ENCODE measurements around the gene GREB1. TPM values are rescaled to one million over a fixed set of nuclear protein-coding genes. Genes with fewer than 3 reads are reported as not detected.

GREB1 gene
- total RNA-seq, 1 experiment from 2014 or later, result 0.62 TPM

- Histone ChIP-seq H3K9me2 (replicated peaks; ENCODE audit: low read length) (no peaks in the 10 kb centered on the region), H2AFZ (ENCODE audit: low read length) (no peak overlapping the region), H3K4me1 (ENCODE audit: insufficient read depth, low read length) (peaks cover 31% of the 10 kb centered on the region), H3K27ac (ENCODE audit: low read length) (no peak overlapping the region), H3K4me3 (ENCODE audit: low read length) (peak overlapping the region; percentile 50; the same call in 1 of the 2 replicates), H3F3A (ENCODE audit: low read length, unreplicated experiment) (no peaks in the 10 kb centered on the region), H3K9me3 (ENCODE audit: low read length) (no peaks in the 10 kb centered on the region), H3K9ac (ENCODE audit: low read length) (peak overlapping the region; percentile 39), H4K20me1 (ENCODE audit: low read length) (no peaks in the 10 kb centered on the region), H3K79me2 (ENCODE audit: low read length) (no peaks in the 10 kb centered on the region), H3K4me2 (ENCODE audit: low read length) (peak overlapping the region; percentile 74), H3K27me3 (ENCODE audit: low read length) (no peaks in the 10 kb centered on the region), H3K36me3 (ENCODE audit: low read depth, low read length) (no peaks in the 10 kb centered on the region)
- TF ChIP-seq, protein P1, sequence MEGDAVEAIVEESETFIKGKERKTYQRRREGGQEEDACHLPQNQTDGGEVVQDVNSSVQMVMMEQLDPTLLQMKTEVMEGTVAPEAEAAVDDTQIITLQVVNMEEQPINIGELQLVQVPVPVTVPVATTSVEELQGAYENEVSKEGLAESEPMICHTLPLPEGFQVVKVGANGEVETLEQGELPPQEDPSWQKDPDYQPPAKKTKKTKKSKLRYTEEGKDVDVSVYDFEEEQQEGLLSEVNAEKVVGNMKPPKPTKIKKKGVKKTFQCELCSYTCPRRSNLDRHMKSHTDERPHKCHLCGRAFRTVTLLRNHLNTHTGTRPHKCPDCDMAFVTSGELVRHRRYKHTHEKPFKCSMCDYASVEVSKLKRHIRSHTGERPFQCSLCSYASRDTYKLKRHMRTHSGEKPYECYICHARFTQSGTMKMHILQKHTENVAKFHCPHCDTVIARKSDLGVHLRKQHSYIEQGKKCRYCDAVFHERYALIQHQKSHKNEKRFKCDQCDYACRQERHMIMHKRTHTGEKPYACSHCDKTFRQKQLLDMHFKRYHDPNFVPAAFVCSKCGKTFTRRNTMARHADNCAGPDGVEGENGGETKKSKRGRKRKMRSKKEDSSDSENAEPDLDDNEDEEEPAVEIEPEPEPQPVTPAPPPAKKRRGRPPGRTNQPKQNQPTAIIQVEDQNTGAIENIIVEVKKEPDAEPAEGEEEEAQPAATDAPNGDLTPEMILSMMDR (conservative IDR thresholded peaks at IDR 0.05; ENCODE audit: low read depth, low read length), result no peak
- TF ChIP-seq EZH2 (IDR thresholded peaks at IDR 0.05; ENCODE audit: low read length, unreplicated experiment) (no peak), EZH2phosphoT487 (IDR thresholded peaks at IDR 0.05; ENCODE audit: borderline replicate concordance, low read length) (no peak)
- intact Hi-C loops (cut with micrococcal nuclease), result no loop called here
- no peak for ATAC-seq
- ChIA-PET CTCF (no interaction called here), POLR2A (ENCODE audit: unreplicated experiment) (no interaction called here)
- DNase-seq, result no peak
- BruUV-seq (replicated peaks), result no TSS peak
These were observed 123.3 kb downstream of the GREB1 start for GRCh38 chr2:11657195-11657594.

DNA sequence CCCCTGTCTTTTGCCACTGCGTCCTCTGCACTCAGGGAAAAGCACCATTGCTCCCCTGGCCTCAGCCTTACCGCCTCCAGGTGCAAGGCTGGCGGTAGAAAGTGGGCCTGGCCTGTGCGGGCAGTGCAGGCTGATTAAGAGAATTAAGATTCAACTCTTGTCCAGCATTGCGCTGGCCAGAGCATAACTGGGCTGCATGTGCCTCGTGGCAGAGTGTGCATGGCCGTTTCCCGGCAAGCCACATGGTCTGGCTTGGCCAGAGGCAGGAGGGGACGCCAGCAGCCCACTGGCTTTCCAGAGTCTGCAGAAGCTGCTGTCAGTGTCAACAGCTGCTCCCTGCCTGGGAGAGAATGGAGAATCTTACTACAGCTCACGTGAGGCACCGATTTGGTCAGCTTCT, 123.8 kb downstream of the GREB1 start:
- no TSS peak for BruUV-seq (replicated peaks)
- TF ChIP-seq, protein P1 (conservative IDR thresholded peaks at IDR 0.05; ENCODE audit: low read depth, low read length), result no peak
- TF ChIP-seq EZH2phosphoT487 (IDR thresholded peaks at IDR 0.05; ENCODE audit: borderline replicate concordance, low read length), result no peak
- no peak for TF ChIP-seq EZH2 (IDR thresholded peaks at IDR 0.05; ENCODE audit: low read length, unreplicated experiment)

DNA sequence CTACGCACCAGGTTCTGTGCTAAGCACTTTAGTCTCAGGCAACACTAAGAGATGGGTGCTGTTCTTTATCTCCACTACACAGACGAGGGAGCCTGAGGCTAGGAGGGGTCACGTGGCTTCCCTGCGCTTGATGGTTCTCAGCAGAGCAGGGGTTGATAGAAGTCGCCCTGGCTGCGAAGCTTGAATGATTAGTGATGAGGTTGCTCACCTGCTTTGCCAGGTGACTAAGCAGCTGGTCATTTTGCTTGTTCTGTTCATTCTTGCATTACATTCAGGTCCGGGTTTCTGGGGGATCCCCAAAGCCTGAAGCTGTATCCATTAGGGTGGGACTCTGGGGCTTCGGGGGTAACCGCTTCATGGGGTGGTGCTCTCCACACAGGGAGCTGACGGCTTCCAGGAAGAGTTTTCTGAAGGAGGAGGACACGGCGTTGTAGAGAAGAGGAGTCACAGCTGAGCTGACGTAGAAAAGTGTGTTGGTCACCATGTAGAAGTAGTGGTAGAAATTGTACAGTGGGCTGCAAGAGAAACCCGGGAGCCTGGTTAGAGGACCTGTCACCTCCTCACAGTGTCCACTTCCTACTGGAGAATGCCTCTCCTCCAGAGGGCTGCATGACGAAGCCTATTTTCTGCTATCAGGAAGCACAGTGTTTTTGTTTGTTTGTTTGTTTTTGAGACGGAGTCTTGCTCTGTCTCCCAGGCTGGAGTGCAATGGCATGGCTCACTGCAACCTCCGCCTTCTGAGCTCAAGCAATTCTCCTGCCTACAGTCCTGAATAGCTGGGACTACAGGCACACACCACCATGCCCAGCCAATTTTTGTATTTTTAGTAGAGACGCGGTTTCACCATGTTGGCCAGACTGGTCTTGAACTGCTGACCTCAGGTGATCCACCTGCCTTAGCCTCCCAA, 124.6 kb downstream of the GREB1 start:
- Histone ChIP-seq H3K9ac (ENCODE audit: low read length) (no peak overlapping the region), H3K79me2 (ENCODE audit: low read length) (no peaks in the 10 kb centered on the region), H3K9me3 (ENCODE audit: low read length) (no peaks in the 10 kb centered on the region), H3K4me1 (ENCODE audit: insufficient read depth, low read length) (peaks cover 37% of the 10 kb centered on the region), H3K27ac (ENCODE audit: low read length) (no peak overlapping the region), H3F3A (ENCODE audit: low read length, unreplicated experiment) (no peaks in the 10 kb centered on the region), H3K9me2 (replicated peaks; ENCODE audit: low read length) (no peaks in the 10 kb centered on the region), H3K4me3 (ENCODE audit: low read length) (no peak overlapping the region), H4K20me1 (ENCODE audit: low read length) (no peaks in the 10 kb centered on the region), H2AFZ (ENCODE audit: low read length) (no peak overlapping the region), H3K4me2 (ENCODE audit: low read length) (0 out of 2 replicates have a peak overlapping the region, but pooled peaks have one; percentile 30), H3K36me3 (ENCODE audit: low read depth, low read length) (no peaks in the 10 kb centered on the region), H3K27me3 (ENCODE audit: low read length) (no peaks in the 10 kb centered on the region)
- ATAC-seq (peak; percentile 49), DNase-seq (peak; percentile 85)
- no peak for TF ChIP-seq EZH2phosphoT487 (IDR thresholded peaks at IDR 0.05; ENCODE audit: borderline replicate concordance, low read length)
- TF ChIP-seq EZH2 (IDR thresholded peaks at IDR 0.05; ENCODE audit: low read length, unreplicated experiment), result no peak
- TF ChIP-seq, protein P1 (conservative IDR thresholded peaks at IDR 0.05; ENCODE audit: low read depth, low read length), result no peak
- intact Hi-C loops (cut with micrococcal nuclease), result no loop called here
- POLR2A ChIA-PET (ENCODE audit: unreplicated experiment), result no interaction called here
- CTCF ChIA-PET, result no interaction called here
- no TSS peak for BruUV-seq (replicated peaks)

More for the DNA sequence above, 123.8 kb downstream of the GREB1 start:
- no peaks in the 10 kb centered on the region for H3K27me3 ChIP-seq (ENCODE audit: low read length)
- no peaks in the 10 kb centered on the region for H3K79me2 ChIP-seq (ENCODE audit: low read length)
- H4K20me1 ChIP-seq (ENCODE audit: low read length), result no peaks in the 10 kb centered on the region
- ATAC-seq (no peak), DNase-seq (no peak)
- H2AFZ ChIP-seq (ENCODE audit: low read length), result no peak overlapping the region
- H3K9ac ChIP-seq (ENCODE audit: low read length), result no peak overlapping the region
- H3K36me3 ChIP-seq (ENCODE audit: low read depth, low read length), result no peaks in the 10 kb centered on the region
- intact Hi-C loops (cut with micrococcal nuclease), result no loop called here
- H3K4me3 ChIP-seq (ENCODE audit: low read length), result no peak overlapping the region
- CTCF ChIA-PET, result no interaction called here
- no peaks in the 10 kb centered on the region for H3K9me3 ChIP-seq (ENCODE audit: low read length)
- POLR2A ChIA-PET (ENCODE audit: unreplicated experiment), result no interaction called here
- H3K4me1 ChIP-seq (ENCODE audit: insufficient read depth, low read length), result peaks cover 31% of the 10 kb centered on the region
- H3F3A ChIP-seq (ENCODE audit: low read length, unreplicated experiment), result no peaks in the 10 kb centered on the region
- H3K9me2 ChIP-seq (replicated peaks; ENCODE audit: low read length), result no peaks in the 10 kb centered on the region
- no peak overlapping the region for H3K27ac ChIP-seq (ENCODE audit: low read length)
- H3K4me2 ChIP-seq (ENCODE audit: low read length), result 0 out of 2 replicates have a peak overlapping the region, but pooled peaks have one; percentile 7
